Gastrocnemius medialis (tissue), 4 donors: Measurements from ENCODE around the gene EVL.

Source experiments
- CTCF ChIP-seq, 5 experiments: fragments of 450-650 bp in 3 of 5; fragments of 200-600 bp in 2 of 5; sonication (generic) in 2 of 5; IDR thresholded peaks in 4 of 5; conservative IDR thresholded peaks in 1 of 5; 1 replicate in 4 of 5; 2 replicates in 1 of 5; pipeline ENCODE4 v1.5.1; 2016 to 2019; ENCODE audit warnings: antibody characterized with exemption in 5 of 5, mild to moderate bottlenecking in 3 of 5, moderate library complexity in 3 of 5
- POLR2A ChIP-seq, 2 donors: fragments of 450-650 bp; IDR thresholded peaks; one replicate each; pipeline ENCODE4 v1.6.1; 2017; ENCODE audit warnings: antibody characterized with exemption in 2 of 2, mild to moderate bottlenecking in 2 of 2, moderate library complexity in 2 of 2

- TF ChIP-seq POLR2A (IDR thresholded peaks at IDR 0.05): no peak
- no peak for TF ChIP-seq CTCF (IDR thresholded peaks at IDR 0.05 in 4 of 5, conservative IDR thresholded peaks at IDR 0.05 in 1 of 5)
These were observed 12.2 kb downstream of the EVL start for GRCh38 chr14:100077441-100077840.
